ENCODE results near the gene MTERF1.
"Not testable (repeated sequence)": the region's sequence is repeated elsewhere in the genome, so short reads cannot be mapped to it uniquely, and the experiment has no call there.

Gene MTERF1

GRCh38 chr7:91883676-91884362, 3.3 kb upstream of the MTERF1 start:
- no peak for DNase-seq

- no peak for DNase-seq
Measured at GRCh38 chr7:91880016-91880412, 488 bp downstream of the MTERF1 start.

- DNase-seq = no peak
Measured at GRCh38 chr7:91876391-91877133, 3.9 kb downstream of the MTERF1 start.

- DNase-seq = no peak
Measured at GRCh38 chr7:91875851-91876250, 4.7 kb downstream of the MTERF1 start.

- DNase-seq = no peak
Measured at GRCh38 chr7:91872928-91873327, 7.6 kb downstream of the MTERF1 start.

GRCh38 chr7:91872069-91872468, 8.4 kb downstream of the MTERF1 start:
- no peak for DNase-seq

GRCh38 chr7:91869661-91870060, 10.8 kb downstream of the MTERF1 start:
- no peak for DNase-seq

GRCh38 chr7:91866599-91867148, 13.8 kb downstream of the MTERF1 start:
- no peak for DNase-seq

GRCh38 chr7:91865511-91865910, 15.0 kb downstream of the MTERF1 start:
- DNase-seq = no peak

- not testable (repeated sequence) for DNase-seq
Measured at GRCh38 chr7:91864604-91865003, 15.9 kb downstream of the MTERF1 start.

GRCh38 chr7:91864070-91864469, 16.4 kb downstream of the MTERF1 start:
- DNase-seq = no peak

- no peak for DNase-seq
Measured at GRCh38 chr7:91852263-91852741, 28.2 kb downstream of the MTERF1 start.

GRCh38 chr7:91850455-91850854, 30.0 kb downstream of the MTERF1 start:
- DNase-seq = no peak

GRCh38 chr7:91847876-91848588, 32.5 kb downstream of the MTERF1 start:
- DNase-seq = no peak

GRCh38 chr7:91847231-91847630, 33.3 kb downstream of the MTERF1 start:
- no peak for DNase-seq

GRCh38 chr7:91846436-91846835, 34.1 kb downstream of the MTERF1 start:
- no peak for DNase-seq

- DNase-seq = no peak
Measured at GRCh38 chr7:91843831-91844230, 36.7 kb downstream of the MTERF1 start.

GRCh38 chr7:91838439-91838838, 42.1 kb downstream of the MTERF1 start:
- no peak for DNase-seq

- DNase-seq = no peak
Measured at GRCh38 chr7:91837397-91838070, 43.0 kb downstream of the MTERF1 start.

GRCh38 chr7:91835826-91836368, 44.6 kb downstream of the MTERF1 start:
- no peak for DNase-seq

- no peak for DNase-seq
Measured at GRCh38 chr7:91835091-91835825, 45.2 kb downstream of the MTERF1 start.

Measured in 8988T (cell line).